HG03457 (cell line): ENCODE measurements around the gene GUK1.
"Not testable (repeated sequence)": the region's sequence is repeated elsewhere in the genome, so short reads cannot be mapped to it uniquely, and the experiment has no call there.

Source experiments
- ATAC-seq: cut with Tn5 transposase; IDR thresholded peaks from one replicate; pipeline ENCODE4 v1.9.1; 2021; ENCODE audit warnings: moderate number of reproducible peaks; ENCODE audit not compliant: unreplicated experiment

Gene GUK1

GRCh38 chr1:228104526-228105269 lies 35.4 kb upstream of the GUK1 start:
- ATAC-seq = no peak

GRCh38 chr1:228105270-228105995 lies 34.6 kb upstream of the GUK1 start:
- ATAC-seq = no peak

- no peak for ATAC-seq
Measured at GRCh38 chr1:228105996-228106799, 33.9 kb upstream of the GUK1 start.

GRCh38 chr1:228106800-228107054 lies 33.4 kb upstream of the GUK1 start:
- no peak for ATAC-seq

- no peak for ATAC-seq
Measured at GRCh38 chr1:228107636-228108035, 32.4 kb upstream of the GUK1 start.

- no peak for ATAC-seq
Measured at GRCh38 chr1:228108055-228108690, 31.9 kb upstream of the GUK1 start.

- no peak for ATAC-seq
Measured at GRCh38 chr1:228108742-228109072, 31.4 kb upstream of the GUK1 start.

- ATAC-seq = peak; percentile 77
Measured at GRCh38 chr1:228109073-228109961, 30.8 kb upstream of the GUK1 start, which contains the start of gene MRPL55. TSS of gene MRPL55 (minus strand) at chr1:228109299. CDS start at chr1:228108260, 1,039 bp downstream.

- no peak for ATAC-seq
Measured at GRCh38 chr1:228109962-228110488, 30.1 kb upstream of the GUK1 start.

GRCh38 chr1:228110556-228110955 lies 29.5 kb upstream of the GUK1 start:
- no peak for ATAC-seq

- ATAC-seq = not testable (repeated sequence)
Measured at GRCh38 chr1:228111315-228111714, 28.8 kb upstream of the GUK1 start.

GRCh38 chr1:228112167-228112566 lies 27.9 kb upstream of the GUK1 start:
- no peak for ATAC-seq

GRCh38 chr1:228112617-228113016 lies 27.5 kb upstream of the GUK1 start:
- ATAC-seq = no peak

GRCh38 chr1:228114827-228115226 lies 25.3 kb upstream of the GUK1 start:
- ATAC-seq = no peak

- ATAC-seq = no peak
Measured at GRCh38 chr1:228117335-228117734, 22.7 kb upstream of the GUK1 start.

- no peak for ATAC-seq
Measured at GRCh38 chr1:228118040-228118439, 22.0 kb upstream of the GUK1 start.

GRCh38 chr1:228120351-228120750 lies 19.7 kb upstream of the GUK1 start:
- ATAC-seq = no peak

- ATAC-seq = no peak
Measured at GRCh38 chr1:228120857-228121489, 19.1 kb upstream of the GUK1 start.

- ATAC-seq = no peak
Measured at GRCh38 chr1:228122921-228123441, 17.1 kb upstream of the GUK1 start.
